Esophagus muscularis mucosa (tissue), 3 donors: ENCODE results near the gene DIPK1B.

ENCODE experiments used
- POLR2A ChIP-seq: fragments of 450-650 bp; IDR thresholded peaks from one replicate; pipeline ENCODE4 v1.6.1; 2017; ENCODE audit warnings: antibody characterized with exemption, moderate library complexity, mild to moderate bottlenecking, low read depth
- POLR2AphosphoS5 ChIP-seq, 2 donors: sonication (generic); formaldehyde crosslinking; IDR thresholded peaks; one replicate each; pipeline ENCODE4 v1.6.1; 2017; ENCODE audit warnings: antibody characterized with exemption in 2 of 2
- TF ChIP-seq, protein P1 (sequence below), 3 experiments: fragments of 200-600 bp in 2 of 3; fragments of 450-650 bp in 1 of 3; sonication (generic) in 2 of 3; IDR thresholded peaks; one replicate each; pipeline ENCODE4 v1.5.1; 2017 to 2019; ENCODE audit warnings: antibody characterized with exemption in 3 of 3, mild to moderate bottlenecking in 2 of 3, moderate library complexity in 1 of 3

DNA sequence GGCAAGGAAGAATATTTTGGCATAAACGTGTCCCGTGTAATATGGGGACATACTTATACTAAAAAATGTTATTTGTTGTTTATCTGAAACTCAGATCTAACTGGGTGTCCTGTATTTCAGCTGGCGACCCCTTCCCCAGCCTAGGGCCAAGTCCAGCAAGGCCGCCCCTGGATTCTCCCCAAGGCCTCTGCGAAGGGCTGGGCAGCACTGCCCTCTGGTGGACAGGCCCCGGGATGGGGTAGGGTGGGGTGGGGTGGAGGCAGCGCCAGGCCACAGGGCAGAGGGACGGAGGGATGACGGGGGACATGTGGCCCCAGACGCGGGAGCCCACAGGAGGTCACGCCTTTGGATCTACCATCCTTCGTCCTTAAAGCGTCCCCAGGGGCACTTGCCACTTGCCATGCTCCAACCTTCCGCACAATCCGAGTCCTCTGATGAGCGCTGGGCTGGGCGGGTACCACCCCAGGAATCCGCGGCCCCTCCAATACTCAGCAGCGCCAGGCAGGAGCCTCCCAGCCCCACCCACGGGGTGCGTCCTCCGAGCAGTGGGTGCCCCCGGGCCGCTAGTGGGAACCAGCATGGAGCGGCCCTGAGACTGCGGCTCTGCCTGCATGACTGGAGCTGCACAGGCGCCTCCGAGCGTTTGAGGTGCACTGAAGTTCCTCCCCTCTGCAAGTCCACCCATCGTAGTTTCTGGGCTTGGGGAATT lies 18.1 kb upstream of the DIPK1B start:
- TF ChIP-seq, protein P1, sequence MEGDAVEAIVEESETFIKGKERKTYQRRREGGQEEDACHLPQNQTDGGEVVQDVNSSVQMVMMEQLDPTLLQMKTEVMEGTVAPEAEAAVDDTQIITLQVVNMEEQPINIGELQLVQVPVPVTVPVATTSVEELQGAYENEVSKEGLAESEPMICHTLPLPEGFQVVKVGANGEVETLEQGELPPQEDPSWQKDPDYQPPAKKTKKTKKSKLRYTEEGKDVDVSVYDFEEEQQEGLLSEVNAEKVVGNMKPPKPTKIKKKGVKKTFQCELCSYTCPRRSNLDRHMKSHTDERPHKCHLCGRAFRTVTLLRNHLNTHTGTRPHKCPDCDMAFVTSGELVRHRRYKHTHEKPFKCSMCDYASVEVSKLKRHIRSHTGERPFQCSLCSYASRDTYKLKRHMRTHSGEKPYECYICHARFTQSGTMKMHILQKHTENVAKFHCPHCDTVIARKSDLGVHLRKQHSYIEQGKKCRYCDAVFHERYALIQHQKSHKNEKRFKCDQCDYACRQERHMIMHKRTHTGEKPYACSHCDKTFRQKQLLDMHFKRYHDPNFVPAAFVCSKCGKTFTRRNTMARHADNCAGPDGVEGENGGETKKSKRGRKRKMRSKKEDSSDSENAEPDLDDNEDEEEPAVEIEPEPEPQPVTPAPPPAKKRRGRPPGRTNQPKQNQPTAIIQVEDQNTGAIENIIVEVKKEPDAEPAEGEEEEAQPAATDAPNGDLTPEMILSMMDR (IDR thresholded peaks at IDR 0.05): peak; percentile 59 to 80 (median 60)
- TF ChIP-seq POLR2A (no peak), POLR2AphosphoS5 (IDR thresholded peaks at IDR 0.05) (no peak)
